H9 (cell line): ENCODE data around the gene PARP3. TPM values are rescaled to one million over a fixed set of nuclear protein-coding genes. Genes with fewer than 3 reads are reported as not detected.

ENCODE experiments used
- DNase-seq: peaks from one replicate; pipeline ENCODE4 v3.0.0-alpha.2; 2017
- H2AFZ ChIP-seq: one replicate; pipeline ENCODE4 v1.6.1; 2013; ENCODE audit warnings: mild to moderate bottlenecking, low read length, control low read depth, moderate library complexity
- H2AK5ac ChIP-seq: 2 replicates; pipeline ENCODE4 v1.6.1; 2013; ENCODE audit warnings: low read length, control low read depth, mixed read lengths; ENCODE audit not compliant: insufficient read length
- H2BK120ac ChIP-seq: one replicate; pipeline ENCODE4 v1.6.1; 2013; ENCODE audit warnings: low read depth, mild to moderate bottlenecking, low read length, control low read depth, inconsistent platforms; ENCODE audit not compliant: poor library complexity, severe bottlenecking
- H2BK12ac ChIP-seq: 2 replicates; pipeline ENCODE4 v1.6.1; 2013; ENCODE audit warnings: low read length, control low read depth, mixed read lengths, low read depth; ENCODE audit not compliant: insufficient read length
- H2BK15ac ChIP-seq: 2 replicates; pipeline ENCODE4 v1.6.1; 2013; ENCODE audit warnings: low read depth, low read length, control low read depth
- H2BK20ac ChIP-seq: one replicate; pipeline ENCODE4 v1.6.1; 2013; ENCODE audit warnings: low read depth, mild to moderate bottlenecking, low read length, control low read depth, inconsistent platforms; ENCODE audit not compliant: poor library complexity, severe bottlenecking
- H2BK5ac ChIP-seq: 2 replicates; pipeline ENCODE4 v1.6.1; 2013; ENCODE audit warnings: low read length, control low read depth, mixed read lengths; ENCODE audit not compliant: insufficient read length
- H3K14ac ChIP-seq: 2 replicates; pipeline ENCODE4 v1.6.1; 2013; ENCODE audit warnings: low read length, control low read depth; ENCODE audit not compliant: insufficient read depth
- H3K18ac ChIP-seq: 2 replicates; pipeline ENCODE4 v1.6.1; 2013; ENCODE audit warnings: low read depth, mild to moderate bottlenecking, mixed read lengths, low read length, control low read depth; ENCODE audit not compliant: insufficient read length
- H3K23ac ChIP-seq: 2 replicates; pipeline ENCODE4 v1.6.1; 2013; ENCODE audit warnings: low read length, control low read depth, mixed read lengths, low read depth; ENCODE audit not compliant: insufficient read length
- H3K23me2 ChIP-seq: 2 replicates; pipeline ENCODE4 v1.6.1; 2013; ENCODE audit warnings: low read depth, mild to moderate bottlenecking, mixed read lengths, low read length, control low read depth; ENCODE audit not compliant: insufficient read length, poor library complexity, severe bottlenecking
- H3K27ac ChIP-seq: 2 replicates; pipeline ENCODE4 v1.5.1; 2013; ENCODE audit warnings: low read length, control low read depth, mixed read lengths, low read depth; ENCODE audit not compliant: insufficient read length
- H3K27me3 ChIP-seq: 2 replicates; pipeline ENCODE4 v1.6.1; 2013; ENCODE audit warnings: low read length, control low read depth, inconsistent platforms; ENCODE audit not compliant: insufficient read depth
- H3K4ac ChIP-seq: 2 replicates; pipeline ENCODE4 v1.6.1; 2013; ENCODE audit warnings: low read depth, mild to moderate bottlenecking, control low read depth, inconsistent platforms, low read length, moderate library complexity
- H3K4me1 ChIP-seq: 2 replicates; pipeline ENCODE4 v1.6.1; 2013; ENCODE audit warnings: low read length, control low read depth, inconsistent platforms; ENCODE audit not compliant: insufficient read depth
- H3K4me2 ChIP-seq: 2 replicates; pipeline ENCODE4 v1.6.1; 2013; ENCODE audit warnings: low read length, control low read depth, mixed read lengths; ENCODE audit not compliant: insufficient read length, insufficient read depth
- H3K56ac ChIP-seq: 2 replicates; pipeline ENCODE4 v1.6.1; 2013; ENCODE audit warnings: low read depth, mild to moderate bottlenecking, mixed read lengths, low read length, control low read depth; ENCODE audit not compliant: insufficient read length
- H3K79me1 ChIP-seq: 2 replicates; pipeline ENCODE4 v1.6.1; 2013; ENCODE audit warnings: low read depth, mild to moderate bottlenecking, moderate library complexity, low read length, control low read depth, inconsistent platforms; ENCODE audit not compliant: insufficient read depth, poor library complexity, severe bottlenecking
- H3K79me2 ChIP-seq: 2 replicates; pipeline ENCODE4 v1.6.1; 2013; ENCODE audit warnings: low read length, control low read depth, inconsistent platforms; ENCODE audit not compliant: insufficient read depth
- H3K9ac ChIP-seq: 2 replicates; pipeline ENCODE4 v1.6.1; 2013; ENCODE audit warnings: low read length, control low read depth, mixed read lengths; ENCODE audit not compliant: insufficient read length; ENCODE audit errors: extremely low read depth
- H3K9me3 ChIP-seq: one replicate; pipeline ENCODE4 v1.6.1; 2013; ENCODE audit warnings: low read depth, low read length, inconsistent platforms; ENCODE audit not compliant: control insufficient read depth
- H3T11ph ChIP-seq: one replicate; pipeline ENCODE4 v1.6.1; 2013; ENCODE audit warnings: mild to moderate bottlenecking, low read length, control low read depth, inconsistent platforms
- H4K20me1 ChIP-seq: one replicate; pipeline ENCODE4 v1.6.1; 2013; ENCODE audit not compliant: control insufficient read depth, insufficient read length, insufficient read depth
- H4K5ac ChIP-seq: 2 replicates; pipeline ENCODE4 v1.6.1; 2013; ENCODE audit warnings: low read depth, mild to moderate bottlenecking, mixed read lengths, low read length, control low read depth; ENCODE audit not compliant: insufficient read length
- H4K8ac ChIP-seq: replicated peaks from 2 replicates; pipeline ENCODE4 v1.6.1; 2013; ENCODE audit warnings: low read length, control low read depth, mixed read lengths, low read depth; ENCODE audit not compliant: insufficient read length
- H4K91ac ChIP-seq: 2 replicates; pipeline ENCODE4 v1.6.1; 2013; ENCODE audit warnings: low read depth, mild to moderate bottlenecking, moderate library complexity, mixed read lengths, low read length, control low read depth; ENCODE audit not compliant: insufficient read length
- H3K27ac Mint-ChIP-seq, 3 experiments: 2 replicates in 2 of 3; 3 replicates in 1 of 3; pipeline ENCODE4 v1.8.0; 2020 to 2021; ENCODE audit warnings: mixed read lengths in 3 of 3, mild to moderate bottlenecking in 1 of 3, moderate library complexity in 1 of 3
- H3K27me3 Mint-ChIP-seq: 2 replicates; pipeline ENCODE4 v1.8.0; 2021; ENCODE audit warnings: low read depth, mild to moderate bottlenecking, moderate library complexity, mixed read lengths
- H3K36me3 Mint-ChIP-seq, 3 experiments: 2 replicates in 2 of 3; 3 replicates in 1 of 3; pipeline ENCODE4 v1.8.0; 2020 to 2021; ENCODE audit warnings: low read depth in 3 of 3, mixed read lengths in 3 of 3; ENCODE audit not compliant: insufficient read depth in 1 of 3
- H3K4me1 Mint-ChIP-seq, 2 experiments: 2 replicates each; pipeline ENCODE4 v1.8.0; 2020; ENCODE audit warnings: mixed read lengths in 2 of 2
- H3K4me3 Mint-ChIP-seq, 2 experiments: 2 replicates in 1 of 2; 3 replicates in 1 of 2; pipeline ENCODE4 v1.8.0; 2020 to 2021; ENCODE audit warnings: mild to moderate bottlenecking in 2 of 2, mixed read lengths in 2 of 2, moderate library complexity in 1 of 2
- H3K9me3 Mint-ChIP-seq, 2 experiments: 2 replicates in 1 of 2; 3 replicates in 1 of 2; pipeline ENCODE4 v1.8.0; 2020; ENCODE audit warnings: mild to moderate bottlenecking in 2 of 2, mixed read lengths in 2 of 2, moderate library complexity in 1 of 2
- WGBS: extraction: QIAGEN DNeasy Blood & Tissue Kit; methylation state at CpG from one replicate; pipeline ENCODE4 v1.1.7; 2013; ENCODE audit warnings: missing lambda C conversion rate, low lambda C conversion rate, mixed read lengths; ENCODE audit not compliant: insufficient read length; ENCODE audit errors: extremely low coverage; 5-methylcytosine and 5-hydroxymethylcytosine counted together
- total RNA-seq: library from RNA; stranded (reverse); gene quantifications from 2 replicates; pipeline ENCODE4 v1.2.1, GENCODE V29; 2021
- TF ChIP-seq, protein P1 (sequence below): fragments of 200-600 bp; sonication (generic); conservative IDR thresholded peaks from 3 replicates; pipeline ENCODE4 v1.8.0; 2021; ENCODE audit warnings: antibody characterized with exemption, mild to moderate bottlenecking

Gene PARP3
- total RNA-seq, 1 experiment from 2014 or later = 1.3 TPM

DNA sequence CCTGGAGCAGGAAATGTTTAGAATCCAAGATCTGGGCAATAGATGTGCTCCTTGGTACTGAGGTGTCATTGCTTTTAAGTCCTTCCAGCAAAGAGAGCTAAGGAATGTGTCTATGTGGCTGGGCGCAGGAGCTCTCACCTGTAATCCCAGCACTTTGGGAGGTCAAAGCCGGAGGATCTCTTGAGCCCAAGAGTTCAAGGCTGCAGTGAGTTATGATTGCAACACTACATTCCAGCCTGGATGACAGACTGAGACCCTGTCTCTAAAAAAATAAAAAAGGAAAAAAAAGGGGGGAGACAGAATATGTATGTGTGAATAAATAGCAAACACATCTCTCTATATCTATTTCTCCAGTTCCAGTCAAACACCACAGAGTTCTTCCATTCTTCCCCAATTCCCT is 8.7 kb downstream of the PARP3 start:
- no peak overlapping the region for H3T11ph ChIP-seq
- no peaks in the 10 kb centered on the region for H3K23me2 ChIP-seq
- no peak overlapping the region for H3K27ac Mint-ChIP-seq
- peaks cover 21% of the 10 kb centered on the region for H3K27me3 ChIP-seq
- TF ChIP-seq, protein P1, sequence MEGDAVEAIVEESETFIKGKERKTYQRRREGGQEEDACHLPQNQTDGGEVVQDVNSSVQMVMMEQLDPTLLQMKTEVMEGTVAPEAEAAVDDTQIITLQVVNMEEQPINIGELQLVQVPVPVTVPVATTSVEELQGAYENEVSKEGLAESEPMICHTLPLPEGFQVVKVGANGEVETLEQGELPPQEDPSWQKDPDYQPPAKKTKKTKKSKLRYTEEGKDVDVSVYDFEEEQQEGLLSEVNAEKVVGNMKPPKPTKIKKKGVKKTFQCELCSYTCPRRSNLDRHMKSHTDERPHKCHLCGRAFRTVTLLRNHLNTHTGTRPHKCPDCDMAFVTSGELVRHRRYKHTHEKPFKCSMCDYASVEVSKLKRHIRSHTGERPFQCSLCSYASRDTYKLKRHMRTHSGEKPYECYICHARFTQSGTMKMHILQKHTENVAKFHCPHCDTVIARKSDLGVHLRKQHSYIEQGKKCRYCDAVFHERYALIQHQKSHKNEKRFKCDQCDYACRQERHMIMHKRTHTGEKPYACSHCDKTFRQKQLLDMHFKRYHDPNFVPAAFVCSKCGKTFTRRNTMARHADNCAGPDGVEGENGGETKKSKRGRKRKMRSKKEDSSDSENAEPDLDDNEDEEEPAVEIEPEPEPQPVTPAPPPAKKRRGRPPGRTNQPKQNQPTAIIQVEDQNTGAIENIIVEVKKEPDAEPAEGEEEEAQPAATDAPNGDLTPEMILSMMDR = no peak
- H3K56ac ChIP-seq = no peak overlapping the region
- H3K18ac ChIP-seq = no peak overlapping the region
- no peak overlapping the region for H2BK120ac ChIP-seq
- H3K9me3 ChIP-seq = no peaks in the 10 kb centered on the region
- H3K27ac ChIP-seq = no peak overlapping the region
- H3K4me2 ChIP-seq = no peak overlapping the region
- no peaks in the 10 kb centered on the region for H3K36me3 Mint-ChIP-seq
- H3K4ac ChIP-seq = no peak overlapping the region
- H3K23ac ChIP-seq = no peak overlapping the region
- peaks cover 95% of the 10 kb centered on the region for H3K27me3 Mint-ChIP-seq
- peaks cover 6% of the 10 kb centered on the region for H4K20me1 ChIP-seq
- no peak overlapping the region for H4K8ac ChIP-seq
- H3K4me1 Mint-ChIP-seq = no peaks in the 10 kb centered on the region; a peak in 1 of 4 replicates
- no CpG with 5 or more reads among the region's 2 CpGs for WGBS
- H2BK12ac ChIP-seq = no peak overlapping the region
- H2BK20ac ChIP-seq = no peak overlapping the region
- no peak overlapping the region for H3K14ac ChIP-seq
- no peak overlapping the region for H2AFZ ChIP-seq
- H3K4me3 Mint-ChIP-seq = no peak overlapping the region
- no peak overlapping the region for H4K5ac ChIP-seq
- no peaks in the 10 kb centered on the region for H3K4me1 ChIP-seq
- no peak overlapping the region for H2AK5ac ChIP-seq
- no peak overlapping the region for H2BK5ac ChIP-seq
- H4K91ac ChIP-seq = no peak overlapping the region
- H3K9me3 Mint-ChIP-seq = no peaks in the 10 kb centered on the region
- no peak overlapping the region for H3K9ac ChIP-seq
- DNase-seq = no peak
- H2BK15ac ChIP-seq = no peak overlapping the region
- no peaks in the 10 kb centered on the region for H3K79me2 ChIP-seq
- H3K79me1 ChIP-seq = no peaks in the 10 kb centered on the region
